HCT116 (cell line): ENCODE measurements around the gene TSPAN1. TPM values are rescaled to one million over a fixed set of nuclear protein-coding genes. Genes with fewer than 3 reads are reported as not detected.

Source experiments
- ATAC-seq: fragments of 200-7000 bp; cut with Tn5 transposase; 2 replicates; pipeline ENCODE4 v1.9.1; 2020; ENCODE audit warnings: mild to moderate bottlenecking, moderate library complexity
- BruUV-seq: library from RNA; stranded (reverse); fragments of 400-500 nt; replicated peaks from 2 replicates; lab custom pipeline; 2021; lab: Mats Ljungman, UMichigan
- CTCF ChIA-PET: fragments of 300-600 bp; sonication (Branson Sonifier 250); formaldehyde crosslinking; loops from one replicate; lab custom pipeline; 2021; ENCODE audit warnings: antibody characterized with exemption; lab: Charles Lee
- POLR2A ChIA-PET: fragments of 300-600, 350-600 bp; sonication (Branson Sonifier 250); formaldehyde crosslinking; loops from one replicate; lab custom pipeline; 2021; ENCODE audit warnings: antibody characterized with exemption; lab: Charles Lee
- RAD21 ChIA-PET, 2 experiments: fragments of 300-600 bp; sonication (Branson Sonifier 250); formaldehyde crosslinking; loops; one replicate each; lab custom pipeline; 2023; ENCODE audit warnings: low total read pairs in 2 of 2; ENCODE audit not compliant: uncharacterized antibody in 2 of 2, unreplicated experiment in 2 of 2, low non-redundant PET in 1 of 2; lab: Charles Lee
- DNase-seq: peaks from one replicate; pipeline ENCODE4 v3.0.0-alpha.2; 2010; ENCODE audit warnings: low read depth, low spot score
- H2AFZ ChIP-seq: fragments of 200-600 bp; shearing (Covaris generic), sonication (generic); 2 replicates; pipeline ENCODE4 v1.6.1; 2017; ENCODE audit warnings: low read depth, mixed run types, mixed read lengths, antibody characterized with exemption, low read length; ENCODE audit not compliant: poor library complexity, severe bottlenecking
- H3K27ac ChIP-seq: 2 replicates; pipeline ENCODE4 v1.5.1; 2012; ENCODE audit warnings: low read depth, low read length
- H3K27me3 ChIP-seq: fragments of 200-600 bp; sonication (generic); 2 replicates; pipeline ENCODE4 v1.6.1; 2016; ENCODE audit warnings: mixed run types, low read length, mixed read lengths; ENCODE audit not compliant: insufficient read depth
- H3K36me3 ChIP-seq, 2 experiments: fragments of 200-500 bp in 1 of 2; fragments of 200-600 bp in 1 of 2; sonication (Bioruptor generic) in 1 of 2; sonication (generic) in 1 of 2; 2 replicates each; pipeline versions ENCODE4 v1.5.1 to v1.6.1; 2014 to 2016; ENCODE audit warnings: low read length in 2 of 2, inconsistent platforms in 1 of 2, mixed read lengths in 1 of 2, mixed run types in 1 of 2; ENCODE audit not compliant: insufficient read depth in 2 of 2, control insufficient read depth in 1 of 2
- H3K4me1 ChIP-seq, 2 experiments: fragments of 200-600 bp in 1 of 2; sonication (generic) in 1 of 2; 2 replicates each; pipeline versions ENCODE4 v1.5.1 to v1.6.1; 2012 to 2017; ENCODE audit warnings: low read length in 2 of 2, inconsistent platforms in 1 of 2, mild to moderate bottlenecking in 1 of 2, mixed read lengths in 1 of 2, mixed run types in 1 of 2, moderate library complexity in 1 of 2; ENCODE audit not compliant: insufficient read depth in 2 of 2, control insufficient read depth in 1 of 2
- H3K4me2 ChIP-seq: fragments of 200-600 bp; sonication (generic); 2 replicates; pipeline ENCODE4 v1.6.1; 2017; ENCODE audit warnings: mixed run types, low read length, mixed read lengths
- H3K4me3 ChIP-seq, 2 experiments: fragments of 200-600 bp in 1 of 2; sonication (generic) in 1 of 2; replicated peaks in 1 of 2; 2 replicates each; pipeline ENCODE4 v1.5.1; 2011 to 2016; ENCODE audit warnings: low read length in 2 of 2, control low read depth in 1 of 2, low read depth in 1 of 2, mild to moderate bottlenecking in 1 of 2, mixed read lengths in 1 of 2, mixed run types in 1 of 2
- H3K79me2 ChIP-seq: fragments of 200-600 bp; sonication (generic); 2 replicates; pipeline ENCODE4 v1.6.1; 2017; ENCODE audit warnings: mild to moderate bottlenecking, mixed run types, low read length, moderate library complexity, mixed read lengths; ENCODE audit not compliant: insufficient read depth
- H3K9ac ChIP-seq: fragments of 200-600 bp; sonication (generic); 2 replicates; pipeline ENCODE4 v1.6.1; 2016; ENCODE audit warnings: low read length, mixed read lengths
- H3K9me2 ChIP-seq: fragments of 200-600 bp; sonication (generic), shearing (Covaris generic); 2 replicates; pipeline ENCODE4 v1.6.1; 2017; ENCODE audit warnings: mixed run types, mild to moderate bottlenecking, moderate library complexity; ENCODE audit not compliant: insufficient read depth
- H3K9me3 ChIP-seq, 2 experiments: fragments of 200-500 bp in 1 of 2; fragments of 200-600 bp in 1 of 2; sonication (Bioruptor generic) in 1 of 2; sonication (generic) in 1 of 2; 2 replicates each; pipeline ENCODE4 v1.6.1; 2014 to 2017; ENCODE audit warnings: low read length in 2 of 2, mixed read lengths in 2 of 2, inconsistent platforms in 1 of 2, low read depth in 1 of 2, mild to moderate bottlenecking in 1 of 2, mixed run types in 1 of 2, moderate library complexity in 1 of 2; ENCODE audit not compliant: control insufficient read depth in 1 of 2, insufficient read depth in 1 of 2
- H4K20me1 ChIP-seq: fragments of 200-600 bp; sonication (generic), shearing (Covaris generic); 2 replicates; pipeline ENCODE4 v1.6.1; 2017; ENCODE audit warnings: mixed run types, mild to moderate bottlenecking, moderate library complexity; ENCODE audit not compliant: insufficient read depth
- ATF3 ChIP-seq: IDR thresholded peaks from 2 replicates; pipeline ENCODE4 v1.6.1; 2012
- EZH2phosphoT487 ChIP-seq: fragments of 200-600 bp; IDR thresholded peaks from 2 replicates; pipeline ENCODE4 v1.6.1; 2018; ENCODE audit warnings: antibody characterized with exemption, borderline replicate concordance
- POLR2A ChIP-seq: IDR thresholded peaks from 2 replicates; pipeline ENCODE4 v1.7.0; 2011; ENCODE audit warnings: borderline replicate concordance; ENCODE audit not compliant: insufficient read depth, insufficient read length; ENCODE audit errors: extremely low read depth
- POLR2AphosphoS5 ChIP-seq: IDR thresholded peaks from 2 replicates; pipeline ENCODE4 v1.6.1; 2011; ENCODE audit warnings: mild to moderate bottlenecking, low read depth, low read length, moderate library complexity
- ZBTB33 ChIP-seq: IDR thresholded peaks from 2 replicates; pipeline ENCODE4 v1.6.1; 2011; ENCODE audit warnings: mild to moderate bottlenecking, low read length, moderate library complexity; ENCODE audit not compliant: insufficient replicate concordance; ENCODE audit errors: extremely low read depth
- ZFX ChIP-seq: fragments of 450-650 bp; IDR thresholded peaks from 2 replicates; pipeline ENCODE4 v1.6.1; 2017
- intact Hi-C: fragments of 100-400 bp; cut with micrococcal nuclease; formaldehyde crosslinking; loops from 2 replicates; pipeline ENCODE4 v1.10.0; 2022
- total RNA-seq: library from RNA; stranded (reverse); gene quantifications from one replicate; pipeline ENCODE4 v1.2.1, GENCODE V29; 2021; ENCODE audit not compliant: unreplicated experiment

TSPAN1 gene
- total RNA-seq, 1 experiment from 2014 or later, result 9.9 TPM

- no peak for TF ChIP-seq ATF3
- no peak for TF ChIP-seq ZBTB33
- TF ChIP-seq, all 23 proteins: peak for 0
Observed at GRCh38 chr1:46193984-46194570, 19.2 kb downstream of the TSPAN1 start (continued).

GRCh38 chr1:46194641-46195193 is 19.8 kb downstream of the TSPAN1 start:
- BruUV-seq, result no TSS peak
- Histone ChIP-seq H3K79me2 (peaks cover 8% of the 10 kb centered on the region; the same call in 1 of the 2 replicates), H3K9me2 (no peaks in the 10 kb centered on the region), H3K4me3 (no peak overlapping the region), H3K9ac (no peak overlapping the region), H3K4me1 (peaks cover 11 to 15% of the 10 kb centered on the region in 2 experiments; a peak in 3 of 4 replicates), H4K20me1 (no peaks in the 10 kb centered on the region), H3K36me3 (peaks cover 10 to 39% of the 10 kb centered on the region in 2 experiments; a peak in 3 of 4 replicates), H2AFZ (no peak overlapping the region), H3K9me3 (no peaks in the 10 kb centered on the region), H3K27me3 (no peaks in the 10 kb centered on the region), H3K4me2 (no peak overlapping the region), H3K27ac (no peak overlapping the region)
- RAD21 ChIA-PET, result no interaction called here
- POLR2A ChIA-PET, result no interaction called here
- DNase-seq (no peak), ATAC-seq (no peak)
- TF ChIP-seq ZFX (no peak), POLR2AphosphoS5 (no peak), POLR2A (no peak), EZH2phosphoT487 (no peak)
- CTCF ChIA-PET, result interaction anchor here (1.1 kb wide), 1 partner anchor 29 kb away, joined by 5 read pairs; no protein-coding TSS in a partner anchor
- intact Hi-C loops, result no loop called here
